22Rv1 (cell line): ENCODE data around the gene GMNN.

Source experiments
- H3K27ac ChIP-seq: fragments of 450-650 bp; 2 replicates; pipeline ENCODE4 v1.5.1; 2017
- ZFX ChIP-seq: fragments of 450-650 bp; IDR thresholded peaks from 2 replicates; pipeline ENCODE4 v1.6.1; 2017; ENCODE audit warnings: antibody characterized with exemption, borderline replicate concordance
- TF ChIP-seq, protein P1 (sequence below): fragments of 450-650 bp; IDR thresholded peaks from 2 replicates; pipeline ENCODE4 v1.5.1; 2017; ENCODE audit warnings: mild to moderate bottlenecking

GMNN gene

DNA sequence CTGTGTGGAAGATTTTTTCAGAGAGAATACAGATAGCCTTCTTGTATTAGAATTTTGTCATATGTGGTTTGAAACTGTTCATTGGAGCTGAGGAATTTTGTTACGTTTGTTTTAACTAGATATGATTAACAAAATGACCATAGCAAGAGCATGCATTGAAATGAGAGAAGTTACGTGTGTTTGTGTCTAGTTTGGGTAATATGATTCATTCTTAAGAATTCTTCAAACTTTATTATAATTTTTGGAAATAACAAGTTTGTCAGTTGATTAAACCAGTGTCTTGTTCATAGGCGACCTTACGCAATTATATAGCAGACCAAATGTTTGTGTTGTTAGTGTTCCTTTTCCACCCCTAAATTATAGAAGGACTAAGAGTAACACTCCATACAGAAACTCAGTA, 5.5 kb downstream of the GMNN start:
- TF ChIP-seq ZFX, result no peak
- TF ChIP-seq, protein P1, sequence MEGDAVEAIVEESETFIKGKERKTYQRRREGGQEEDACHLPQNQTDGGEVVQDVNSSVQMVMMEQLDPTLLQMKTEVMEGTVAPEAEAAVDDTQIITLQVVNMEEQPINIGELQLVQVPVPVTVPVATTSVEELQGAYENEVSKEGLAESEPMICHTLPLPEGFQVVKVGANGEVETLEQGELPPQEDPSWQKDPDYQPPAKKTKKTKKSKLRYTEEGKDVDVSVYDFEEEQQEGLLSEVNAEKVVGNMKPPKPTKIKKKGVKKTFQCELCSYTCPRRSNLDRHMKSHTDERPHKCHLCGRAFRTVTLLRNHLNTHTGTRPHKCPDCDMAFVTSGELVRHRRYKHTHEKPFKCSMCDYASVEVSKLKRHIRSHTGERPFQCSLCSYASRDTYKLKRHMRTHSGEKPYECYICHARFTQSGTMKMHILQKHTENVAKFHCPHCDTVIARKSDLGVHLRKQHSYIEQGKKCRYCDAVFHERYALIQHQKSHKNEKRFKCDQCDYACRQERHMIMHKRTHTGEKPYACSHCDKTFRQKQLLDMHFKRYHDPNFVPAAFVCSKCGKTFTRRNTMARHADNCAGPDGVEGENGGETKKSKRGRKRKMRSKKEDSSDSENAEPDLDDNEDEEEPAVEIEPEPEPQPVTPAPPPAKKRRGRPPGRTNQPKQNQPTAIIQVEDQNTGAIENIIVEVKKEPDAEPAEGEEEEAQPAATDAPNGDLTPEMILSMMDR, result no peak
- H3K27ac ChIP-seq, result peak overlapping the region; percentile 75

DNA sequence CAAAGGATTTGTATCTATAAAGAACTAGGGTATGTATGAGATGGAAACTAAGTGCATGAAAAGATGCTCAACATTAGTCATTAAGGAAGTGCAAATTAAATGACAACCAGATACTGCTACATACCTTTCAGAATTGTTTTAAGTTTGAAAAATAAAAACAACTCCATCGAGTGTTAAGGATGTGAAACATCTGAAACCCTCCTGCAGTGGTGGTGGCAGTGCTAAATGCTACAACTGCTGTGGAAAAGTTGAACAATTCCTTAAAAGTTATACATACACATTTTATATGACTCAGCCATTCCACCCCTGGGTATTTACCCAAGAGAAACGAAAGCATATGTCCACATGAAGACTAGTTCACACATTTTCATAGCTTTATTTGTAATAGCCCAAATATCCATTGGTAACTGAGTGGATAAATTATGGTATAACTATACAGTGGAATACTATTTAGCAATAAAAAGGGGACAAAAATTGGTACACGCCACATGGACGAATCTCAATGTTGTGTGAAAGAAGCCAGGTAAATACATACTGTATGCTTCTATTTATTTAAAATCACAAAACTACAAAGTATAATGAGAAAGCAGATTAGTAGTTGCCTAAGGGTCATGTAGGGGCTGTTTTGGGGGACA, 13.4 kb downstream of the GMNN start:
- H3K27ac ChIP-seq, result no peak overlapping the region
- TF ChIP-seq, protein P1, result no peak
- TF ChIP-seq ZFX, result no peak

DNA sequence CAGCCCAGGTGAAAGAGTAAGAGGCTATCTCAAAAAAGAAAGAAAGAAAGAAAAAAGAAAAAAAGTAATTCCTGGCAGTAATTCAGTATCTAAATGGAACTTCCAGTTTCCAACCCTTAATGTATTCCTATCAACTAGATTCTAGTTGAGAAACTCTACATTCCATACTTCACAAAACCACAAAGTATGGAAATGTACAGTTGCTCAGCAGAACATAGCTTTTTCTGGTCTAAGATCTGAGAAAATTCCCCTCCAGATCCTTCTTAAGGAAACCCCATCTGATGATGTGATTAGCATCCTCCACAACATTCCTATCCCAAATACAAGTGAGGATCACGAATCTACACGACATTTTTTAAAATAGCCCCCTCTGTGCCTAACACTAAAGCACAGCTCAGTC, 20.4 kb downstream of the GMNN start:
- H3K27ac ChIP-seq, result no peak overlapping the region
- TF ChIP-seq, protein P1, result no peak

DNA sequence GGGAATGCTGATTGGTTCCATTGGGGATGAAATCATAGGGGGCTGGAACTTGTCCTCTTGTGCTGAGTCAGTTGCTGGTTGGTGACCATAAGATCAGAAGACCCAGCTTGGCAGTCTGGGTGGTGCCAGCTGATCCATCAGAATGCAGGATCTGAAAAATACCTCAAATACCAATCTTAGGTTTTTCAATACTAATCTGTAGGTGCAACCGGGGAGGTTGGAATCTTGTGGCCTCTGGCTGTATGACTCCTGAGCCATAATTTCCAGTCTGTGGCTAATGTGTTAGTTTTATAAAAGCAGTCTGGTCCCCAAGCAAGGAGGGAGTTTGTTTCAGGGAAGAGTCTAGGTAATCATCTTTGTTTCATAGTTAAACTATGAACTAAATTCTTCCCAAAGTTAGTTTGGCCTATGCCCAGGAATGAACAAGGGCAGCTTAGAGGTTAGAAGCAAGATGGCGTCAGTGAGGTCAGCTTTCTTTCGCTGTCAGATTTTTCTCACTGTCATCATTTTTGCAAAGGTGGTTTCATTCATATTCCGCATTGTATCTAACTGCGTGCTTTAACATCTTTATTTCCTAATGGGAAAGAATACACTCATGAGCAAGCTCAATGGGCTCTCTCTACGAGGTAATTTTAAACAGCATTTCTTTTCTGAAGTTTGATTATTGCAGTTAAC, 22.0 kb downstream of the GMNN start:
- no peak overlapping the region for H3K27ac ChIP-seq

DNA sequence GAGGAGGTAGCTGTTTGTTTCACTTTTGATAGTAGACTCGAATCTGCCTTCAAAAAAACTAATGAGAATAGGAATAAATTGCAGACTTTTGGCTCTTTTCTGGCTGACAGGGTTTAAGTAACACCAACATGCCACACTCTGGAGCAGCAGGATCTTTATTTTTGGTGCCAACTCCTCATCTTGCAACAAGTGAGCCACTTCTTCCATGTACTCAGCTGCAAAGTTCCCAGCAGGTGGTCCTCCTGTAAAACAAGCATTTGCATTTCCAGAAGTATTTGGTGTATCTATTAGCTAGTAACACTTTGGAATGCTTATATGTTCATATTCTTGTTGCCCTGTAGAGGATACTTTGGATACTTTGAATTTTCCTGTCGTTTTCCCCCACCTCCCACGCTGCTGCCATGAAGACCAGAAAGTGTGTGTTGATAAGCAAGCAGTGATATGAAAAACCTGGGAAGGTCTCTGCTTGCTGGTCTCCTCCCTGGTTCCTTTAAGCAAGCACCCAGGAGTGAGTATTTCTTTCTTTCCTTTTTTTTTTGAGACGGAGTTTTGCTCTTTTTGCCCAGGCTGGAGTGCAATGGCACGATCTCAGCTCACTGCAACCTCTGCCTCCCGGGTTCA, 23.0 kb downstream of the GMNN start:
- H3K27ac ChIP-seq, result no peak overlapping the region
- no peak for TF ChIP-seq ZFX
- TF ChIP-seq, protein P1, result no peak

More for the DNA sequence above, 22.0 kb downstream of the GMNN start:
- TF ChIP-seq, protein P1, result no peak
- TF ChIP-seq ZFX, result no peak

DNA sequence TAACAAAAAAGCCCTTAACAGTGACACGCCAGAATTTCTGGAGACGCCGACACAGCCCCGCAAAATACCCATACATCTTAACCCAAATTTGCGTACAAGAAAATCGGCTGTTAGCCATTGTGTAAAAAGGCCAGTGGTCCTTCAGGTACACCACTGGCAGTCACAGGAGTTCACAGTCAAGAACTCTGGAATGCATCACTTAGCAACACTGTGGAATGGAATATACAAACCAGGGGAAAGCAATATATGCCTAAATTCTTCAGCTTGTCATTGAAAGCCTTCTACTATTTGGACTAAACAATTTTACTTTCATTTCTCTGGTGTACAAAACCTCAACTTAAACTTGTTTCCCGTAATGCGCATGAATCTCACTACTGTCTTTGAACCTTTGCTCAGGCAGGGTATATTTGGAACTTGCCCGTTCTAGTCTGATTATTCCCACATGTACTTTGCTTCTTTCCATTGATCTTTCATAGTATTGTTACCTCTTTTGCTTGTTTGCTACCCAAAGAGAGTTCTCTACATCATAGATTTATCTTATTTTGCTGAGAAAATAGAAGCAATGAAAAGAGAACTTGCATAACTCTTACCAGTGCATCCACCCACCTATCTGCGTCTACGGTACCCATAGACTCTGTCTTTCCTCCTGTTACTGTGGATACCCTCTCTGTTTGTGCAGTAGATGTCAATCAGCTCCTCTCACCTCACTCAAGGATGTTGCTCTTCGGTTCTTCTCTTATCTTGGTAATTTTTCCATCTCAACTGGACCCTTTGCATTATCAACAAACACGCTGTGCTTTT, 24.2 kb downstream of the GMNN start, which contains the start of gene ARMH2:
Gene ARMH2, minus strand, starts transcription at position 178 of the 801 bp plus-strand sequence. Its CDS starts 60 bp downstream, at position 118.
- TF ChIP-seq, protein P1, result no peak
- TF ChIP-seq ZFX, result no peak
- H3K27ac ChIP-seq, result no peak within 1 kb of the TSS

DNA sequence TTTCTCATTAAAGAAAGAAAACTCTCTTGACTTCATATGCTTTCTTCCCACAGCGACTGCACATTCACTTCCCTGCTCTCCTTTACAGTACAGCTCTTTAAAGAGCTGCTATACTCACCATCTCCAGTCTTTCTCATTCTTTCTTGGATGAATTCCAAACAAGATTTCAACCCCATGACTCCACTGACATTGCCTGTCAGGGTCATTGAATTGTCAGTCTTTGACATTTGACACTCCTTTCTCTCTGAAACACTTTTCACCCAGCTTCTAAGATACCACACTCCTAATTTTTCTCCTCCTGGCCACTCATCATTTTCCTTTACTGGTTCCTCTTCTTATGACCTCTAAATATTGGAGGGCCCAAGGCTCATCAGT, 24.8 kb downstream of the GMNN start:
- TF ChIP-seq ZFX, result no peak
- TF ChIP-seq, protein P1, result no peak
- no peak overlapping the region for H3K27ac ChIP-seq
